ENCODE results near the gene RFX3.

- TF ChIP-seq CTCF (IDR thresholded peaks at IDR 0.05; ENCODE audit: borderline replicate concordance, extremely low read depth, low read length, poor library complexity, severe bottlenecking) = no peak
- no peak for TF ChIP-seq EZH2 (IDR thresholded peaks at IDR 0.05; ENCODE audit: borderline replicate concordance, low read depth, low read length, severe bottlenecking)
Measured at GRCh38 chr9:3549225-3549624, 23.4 kb upstream of the RFX3 start.
